SIG-M5 treated with dmso at 0.1 percent for 504 hours (cell line): ENCODE data around the gene CUL9.
"Not testable (repeated sequence)": the region's sequence is repeated elsewhere in the genome, so short reads cannot be mapped to it uniquely, and the experiment has no call there.

Experiments used
- DNase-seq: peaks from one replicate; lab custom pipeline; 2025; ENCODE audit not compliant: unreplicated experiment; lab: John Stamatoyannopoulos, UW

CUL9 gene

GRCh38 chr6:43181942-43182860, at the start of gene CUL9:
Gene CUL9 (plus strand): TSS chr6:43182196. CDS start chr6:43184311, 2,115 bp downstream.
- peak; percentile 53 for DNase-seq

GRCh38 chr6:43138267-43138666, 43.7 kb upstream of the CUL9 start:
- no peak for DNase-seq

- DNase-seq, result not testable (repeated sequence)
These were observed 42.0 kb upstream of the CUL9 start for GRCh38 chr6:43139973-43140372.

GRCh38 chr6:43141644-43142043, 40.4 kb upstream of the CUL9 start:
- no peak for DNase-seq

- no peak for DNase-seq
These were observed 39.9 kb upstream of the CUL9 start for GRCh38 chr6:43142101-43142500.

GRCh38 chr6:43143235-43144128, 38.5 kb upstream of the CUL9 start:
- DNase-seq, result peak; percentile 84

GRCh38 chr6:43144879-43145278, 37.1 kb upstream of the CUL9 start:
- no peak for DNase-seq

- no peak for DNase-seq
These were observed 35.7 kb upstream of the CUL9 start for GRCh38 chr6:43146261-43146660.

- no peak for DNase-seq
These were observed 35.0 kb upstream of the CUL9 start for GRCh38 chr6:43146709-43147688.

- DNase-seq, result no peak
These were observed 34.1 kb upstream of the CUL9 start for GRCh38 chr6:43147691-43148477.

- no peak for DNase-seq
These were observed 32.7 kb upstream of the CUL9 start for GRCh38 chr6:43149265-43149664.

- no peak for DNase-seq
These were observed 31.8 kb upstream of the CUL9 start for GRCh38 chr6:43150051-43150751.

GRCh38 chr6:43159599-43159998, 22.4 kb upstream of the CUL9 start:
- DNase-seq, result no peak

- DNase-seq, result no peak
These were observed 18.1 kb upstream of the CUL9 start for GRCh38 chr6:43163899-43164298.

GRCh38 chr6:43170417-43170930, 11.5 kb upstream of the CUL9 start:
- peak; percentile 80 for DNase-seq

- peak; percentile 97 for DNase-seq
These were observed 10.9 kb upstream of the CUL9 start, which contains the start of gene SRF for GRCh38 chr6:43170931-43171706. Gene SRF (plus strand): TSS chr6:43171269. CDS start chr6:43171657, 388 bp downstream.

- no peak for DNase-seq
These were observed 10.3 kb upstream of the CUL9 start for GRCh38 chr6:43171707-43172103.
